Smooth muscle cell (in vitro differentiated cells): ENCODE measurements around the gene ZEB1. TPM values are rescaled to one million over a fixed set of nuclear protein-coding genes. Genes with fewer than 3 reads are reported as not detected.

Experiments used
- DNase-seq: peaks from one replicate; lab custom pipeline; 2025; ENCODE audit not compliant: unreplicated experiment; lab: John Stamatoyannopoulos, UW
- H2AFZ ChIP-seq: fragments of 200-600 bp; sonication (generic); 2 replicates; pipeline ENCODE4 v1.6.0; 2016; ENCODE audit warnings: antibody characterized with exemption, low read depth, mild to moderate bottlenecking
- H3F3A ChIP-seq: fragments of 200-600 bp; sonication (generic); 2 replicates; pipeline ENCODE4 v1.6.0; 2017; ENCODE audit warnings: antibody characterized with exemption, low read depth
- H3K27ac ChIP-seq: fragments of 200-600 bp; sonication (generic); 2 replicates; pipeline ENCODE4 v1.5.1; 2016; ENCODE audit warnings: low read depth, mild to moderate bottlenecking
- H3K27me3 ChIP-seq: fragments of 200-600 bp; sonication (generic); 2 replicates; pipeline ENCODE4 v1.6.1; 2016; ENCODE audit warnings: low read depth, mild to moderate bottlenecking
- H3K36me3 ChIP-seq: fragments of 200-600 bp; sonication (generic); 2 replicates; pipeline ENCODE4 v1.5.1; 2016; ENCODE audit warnings: low read depth
- H3K4me1 ChIP-seq: fragments of 200-600 bp; sonication (generic); 2 replicates; pipeline ENCODE4 v1.5.1; 2016; ENCODE audit warnings: low read depth
- H3K4me2 ChIP-seq: fragments of 200-600 bp; sonication (generic); 2 replicates; pipeline ENCODE4 v1.6.0; 2016; ENCODE audit warnings: mild to moderate bottlenecking
- H3K4me3 ChIP-seq: fragments of 200-600 bp; sonication (generic); 2 replicates; pipeline ENCODE4 v1.5.1; 2016; ENCODE audit warnings: mild to moderate bottlenecking
- H3K79me2 ChIP-seq: fragments of 200-600 bp; sonication (generic); 2 replicates; pipeline ENCODE4 v1.6.0; 2016; ENCODE audit warnings: low read depth, mild to moderate bottlenecking
- H3K9ac ChIP-seq: fragments of 200-600 bp; sonication (generic); 2 replicates; pipeline ENCODE4 v1.6.0; 2016; ENCODE audit warnings: low read depth
- H3K9me3 ChIP-seq: fragments of 200-600 bp; sonication (generic); replicated peaks from 2 replicates; pipeline ENCODE4 v1.5.1; 2016; ENCODE audit warnings: low read depth
- H4K20me1 ChIP-seq: fragments of 200-600 bp; sonication (generic); 2 replicates; pipeline ENCODE4 v1.6.0; 2016; ENCODE audit warnings: low read depth
- WGBS: methylation state at CpG from one replicate; pipeline ENCODE4 v1.1.7; 2016; ENCODE audit warnings: low lambda C conversion rate; 5-methylcytosine and 5-hydroxymethylcytosine counted together
- polyA plus RNA-seq: library from polyadenylated mRNA; unstranded; fragments of >200 nt; fragmentation: Nextera tagmentation; extraction: Ambion mirVana; gene quantifications from 2 replicates; pipeline ENCODE4 v1.2.1, GENCODE V29; 2016
- total RNA-seq: library from RNA; depleted of rRNA; stranded (reverse); fragments of >200 nt; gene quantifications from 2 replicates; pipeline ENCODE4 v1.2.3, GENCODE V29; 2014
- TF ChIP-seq, protein P1 (sequence below): fragments of 200-600 bp; sonication (generic); IDR thresholded peaks from 2 replicates; pipeline ENCODE4 v1.5.1; 2017; ENCODE audit warnings: borderline replicate concordance, mild to moderate bottlenecking, antibody characterized with exemption; ENCODE audit not compliant: insufficient read depth, poor library complexity, severe bottlenecking

ZEB1 gene
- total RNA-seq (15.7 and 21.0 TPM in 2 replicates), polyA plus RNA-seq (7.9 and 10.5 TPM in 2 replicates)

DNA sequence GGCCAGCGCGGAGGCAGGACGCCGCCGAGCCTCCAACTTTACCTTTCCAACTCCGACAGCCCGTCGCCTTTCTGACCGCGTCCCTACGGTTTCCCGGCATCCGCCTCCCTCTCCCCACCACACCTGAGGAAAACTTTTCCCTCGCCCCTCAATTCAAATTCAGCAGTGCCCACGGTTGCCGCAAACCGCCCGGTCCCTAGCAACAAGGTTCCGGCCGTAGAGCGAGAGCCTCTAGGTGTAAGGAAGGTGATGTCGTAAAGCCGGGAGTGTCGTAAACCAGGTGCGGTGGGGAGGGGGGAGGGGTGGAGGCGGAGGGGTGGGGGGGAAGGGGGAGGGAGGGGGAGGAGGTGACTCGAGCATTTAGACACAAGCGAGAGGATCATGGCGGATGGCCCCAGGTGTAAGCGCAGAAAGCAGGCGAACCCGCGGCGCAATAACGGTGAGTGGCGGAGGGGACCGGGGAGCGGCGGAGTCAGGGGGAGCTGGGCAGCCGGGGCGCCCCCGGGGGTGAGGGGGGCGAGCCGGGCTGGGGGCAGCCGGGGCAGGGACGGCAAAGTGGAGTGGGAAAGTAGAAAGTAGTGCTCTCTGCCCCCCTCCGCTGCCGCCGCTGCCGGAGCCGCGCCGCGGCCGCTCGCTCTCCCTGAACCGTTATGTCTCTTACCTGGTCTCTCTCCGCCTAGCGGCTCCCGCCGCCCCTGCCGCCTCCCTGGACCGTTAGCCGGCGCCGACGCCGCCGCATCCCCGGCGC is at the start of gene ZEB1:
Gene ZEB1 (plus strand): TSS at position 363 of the 748 bp plus-strand sequence. CDS start 19 bp downstream, at position 382.
- peak within 1 kb of the TSS; percentile 94 for H3K4me2 ChIP-seq
- peaks cover 30% of the 10 kb centered on the region for H4K20me1 ChIP-seq
- peak within 1 kb of the TSS; percentile 72 for H2AFZ ChIP-seq
- H3F3A ChIP-seq, result no peaks in the 10 kb centered on the region
- H3K27me3 ChIP-seq, result peaks cover 38% of the 10 kb centered on the region
- H3K9ac ChIP-seq, result peak within 1 kb of the TSS; percentile 25
- H3K79me2 ChIP-seq, result peaks cover 31% of the 10 kb centered on the region
- H3K27ac ChIP-seq, result no peak within 1 kb of the TSS
- TF ChIP-seq, protein P1, sequence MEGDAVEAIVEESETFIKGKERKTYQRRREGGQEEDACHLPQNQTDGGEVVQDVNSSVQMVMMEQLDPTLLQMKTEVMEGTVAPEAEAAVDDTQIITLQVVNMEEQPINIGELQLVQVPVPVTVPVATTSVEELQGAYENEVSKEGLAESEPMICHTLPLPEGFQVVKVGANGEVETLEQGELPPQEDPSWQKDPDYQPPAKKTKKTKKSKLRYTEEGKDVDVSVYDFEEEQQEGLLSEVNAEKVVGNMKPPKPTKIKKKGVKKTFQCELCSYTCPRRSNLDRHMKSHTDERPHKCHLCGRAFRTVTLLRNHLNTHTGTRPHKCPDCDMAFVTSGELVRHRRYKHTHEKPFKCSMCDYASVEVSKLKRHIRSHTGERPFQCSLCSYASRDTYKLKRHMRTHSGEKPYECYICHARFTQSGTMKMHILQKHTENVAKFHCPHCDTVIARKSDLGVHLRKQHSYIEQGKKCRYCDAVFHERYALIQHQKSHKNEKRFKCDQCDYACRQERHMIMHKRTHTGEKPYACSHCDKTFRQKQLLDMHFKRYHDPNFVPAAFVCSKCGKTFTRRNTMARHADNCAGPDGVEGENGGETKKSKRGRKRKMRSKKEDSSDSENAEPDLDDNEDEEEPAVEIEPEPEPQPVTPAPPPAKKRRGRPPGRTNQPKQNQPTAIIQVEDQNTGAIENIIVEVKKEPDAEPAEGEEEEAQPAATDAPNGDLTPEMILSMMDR, result peak; percentile 33
- H3K36me3 ChIP-seq, result no peaks in the 10 kb centered on the region
- H3K9me3 ChIP-seq, result no peaks in the 10 kb centered on the region
- H3K4me3 ChIP-seq, result peak within 1 kb of the TSS; percentile 69
- no peak for DNase-seq
- WGBS, result under 1% methylated on average over 41 of the region's 71 CpGs
- peaks cover 6% of the 10 kb centered on the region for H3K4me1 ChIP-seq

DNA sequence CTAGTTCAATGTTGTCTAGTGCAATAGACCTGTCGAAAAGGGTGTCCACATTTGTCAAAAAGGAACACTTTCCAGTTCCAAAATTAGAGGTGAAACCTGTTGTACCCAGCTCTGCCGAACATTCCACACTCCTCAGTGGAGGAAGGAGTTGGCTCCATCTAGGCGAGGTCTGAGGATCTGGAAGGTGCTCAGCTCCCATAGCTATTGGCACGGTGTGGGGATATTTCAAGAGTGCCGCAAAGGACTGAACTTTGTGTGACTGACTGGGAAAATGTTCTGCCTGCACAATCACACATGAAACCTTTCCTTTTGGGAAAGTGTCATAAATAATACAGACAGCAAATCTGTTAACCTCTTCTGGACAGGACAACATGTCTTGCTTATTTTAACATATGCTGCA is 48.1 kb upstream of the ZEB1 start:
- TF ChIP-seq, protein P1, result no peak
- WGBS, result 91% methylated on average over 5 of the region's 5 CpGs
- no peaks in the 10 kb centered on the region for H4K20me1 ChIP-seq

DNA sequence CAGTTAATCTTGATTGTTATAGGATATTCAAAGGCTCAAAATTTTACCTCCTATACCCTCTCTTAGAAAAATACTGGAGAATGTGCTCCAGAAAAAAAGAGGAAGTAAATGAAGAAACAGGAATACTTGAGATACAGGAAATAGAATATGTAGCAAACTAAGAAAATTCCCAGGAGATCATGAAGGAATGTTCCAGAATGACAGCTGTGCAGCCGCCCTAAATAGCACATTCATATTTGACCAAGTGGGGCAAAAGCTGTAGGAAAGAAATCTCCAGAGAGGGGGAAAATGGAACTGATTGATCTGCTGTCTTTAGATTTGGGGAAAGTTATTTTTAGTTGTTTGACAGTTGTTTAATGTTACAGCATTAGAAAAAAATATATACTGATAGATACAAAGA is 46.2 kb upstream of the ZEB1 start:
- H3K9ac ChIP-seq, result no peak overlapping the region
- TF ChIP-seq, protein P1, result no peak
- no peak overlapping the region for H3K4me3 ChIP-seq
- H3K4me2 ChIP-seq, result no peak overlapping the region
- H3K27me3 ChIP-seq, result no peaks in the 10 kb centered on the region
- H3F3A ChIP-seq, result no peaks in the 10 kb centered on the region
- H3K79me2 ChIP-seq, result no peaks in the 10 kb centered on the region
- no peak for DNase-seq
- WGBS, result 100% methylated on average over 1 of the region's 1 CpG
- no peak overlapping the region for H3K27ac ChIP-seq
- H3K4me1 ChIP-seq, result no peaks in the 10 kb centered on the region
- no peaks in the 10 kb centered on the region for H3K36me3 ChIP-seq
- no peak overlapping the region for H2AFZ ChIP-seq
- H4K20me1 ChIP-seq, result no peaks in the 10 kb centered on the region
- H3K9me3 ChIP-seq, result no peaks in the 10 kb centered on the region

More for the DNA sequence above, 48.1 kb upstream of the ZEB1 start:
- no peak for DNase-seq
- H3K79me2 ChIP-seq, result no peaks in the 10 kb centered on the region
- no peak overlapping the region for H3K27ac ChIP-seq
- no peak overlapping the region for H2AFZ ChIP-seq
- no peaks in the 10 kb centered on the region for H3K36me3 ChIP-seq
- no peaks in the 10 kb centered on the region for H3K9me3 ChIP-seq
- no peaks in the 10 kb centered on the region for H3F3A ChIP-seq
- H3K9ac ChIP-seq, result no peak overlapping the region
- no peak overlapping the region for H3K4me3 ChIP-seq
- H3K4me2 ChIP-seq, result no peak overlapping the region
- H3K27me3 ChIP-seq, result no peaks in the 10 kb centered on the region
- no peaks in the 10 kb centered on the region for H3K4me1 ChIP-seq

DNA sequence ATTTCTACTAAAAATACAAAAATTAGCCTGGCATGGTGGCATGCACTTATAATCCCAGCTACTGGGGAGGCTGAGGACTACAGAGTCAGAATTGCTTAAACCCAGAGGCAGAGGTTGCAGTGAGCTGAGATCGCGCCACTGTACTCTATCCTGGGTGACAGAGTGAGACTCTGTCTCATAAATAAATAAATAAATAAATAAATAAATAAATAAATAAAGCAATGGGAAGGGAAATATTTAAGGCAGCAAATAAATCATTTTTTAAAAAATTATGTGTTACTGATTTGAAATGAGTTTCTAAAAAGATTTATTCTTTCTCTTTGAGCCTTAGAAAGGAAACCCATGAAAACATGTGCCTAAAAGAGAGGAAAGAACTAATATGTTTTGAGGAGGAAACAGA is 45.2 kb upstream of the ZEB1 start:
- WGBS, result 97% methylated on average over 2 of the region's 2 CpGs
- Histone ChIP-seq H3K9me3 (no peaks in the 10 kb centered on the region), H2AFZ (no peak overlapping the region), H3F3A (no peaks in the 10 kb centered on the region), H3K4me3 (no peak overlapping the region), H3K4me1 (no peaks in the 10 kb centered on the region), H4K20me1 (no peaks in the 10 kb centered on the region), H3K9ac (no peak overlapping the region), H3K36me3 (no peaks in the 10 kb centered on the region), H3K27ac (no peak overlapping the region), H3K79me2 (no peaks in the 10 kb centered on the region), H3K4me2 (no peak overlapping the region), H3K27me3 (no peaks in the 10 kb centered on the region)
- TF ChIP-seq, protein P1, result no peak
- no peak for DNase-seq
